Measurements from ENCODE around the gene L3HYPDH. TPM values are rescaled to one million over a fixed set of nuclear protein-coding genes. Genes with fewer than 3 reads are reported as not detected.

Gene L3HYPDH
- total and polyA plus RNA-seq, 2 donors (not counting 3 experiments of a cell fraction or from before 2014, with no cell fraction given) = 26.2 to 30.2 TPM

GRCh38 chr14:59484639-59485175 lies 499 bp upstream of the L3HYPDH start:
- Histone ChIP-seq H4K20me1 (replicated peaks; ENCODE audit: control insufficient read depth, extremely low read depth, insufficient read depth, low read length) (no peaks in the 10 kb centered on the region), H3K9ac (replicated peaks; ENCODE audit: extremely low read depth, insufficient read depth, low read length) (peak overlapping the region; percentile 97), H3K27ac (ENCODE audit: insufficient read depth, low read depth, low read length) (peak overlapping the region; percentile 80), H3K4me1 (ENCODE audit: control insufficient read depth, extremely low read depth, insufficient read depth, low read length) (peaks cover 31% of the 10 kb centered on the region), H3K79me2 (ENCODE audit: control insufficient read depth, insufficient read depth, low read length) (peaks cover 60% of the 10 kb centered on the region), H3K9me3 (replicated peaks; ENCODE audit: control insufficient read depth, insufficient read depth, low read length) (no peaks in the 10 kb centered on the region), H3K4me3 (replicated peaks in 1 of 3; ENCODE audit: insufficient read depth in 1 of 3, low read depth in 1 of 3, low read length in 3 of 3) (peak overlapping the region; percentile 70 to 98 (median 96)), H2AFZ (ENCODE audit: low read depth, low read length) (peak overlapping the region; percentile 93), H3K4me2 (ENCODE audit: insufficient read depth, low read length) (peak overlapping the region; percentile 92), H3K9me1 (replicated peaks; ENCODE audit: control insufficient read depth, extremely low read depth, insufficient read depth, low read length) (no peaks in the 10 kb centered on the region), H3K27me3 (ENCODE audit: control insufficient read depth in 2 of 2, insufficient read depth in 2 of 2, low read length in 2 of 2) (no peaks in the 10 kb centered on the region), H3K36me3 (ENCODE audit: control insufficient read depth in 2 of 2, extremely low read depth in 1 of 2, insufficient read depth in 2 of 2, low read length in 2 of 2) (peaks cover 3% of the 10 kb centered on the region in 2 experiments)
- intact Hi-C loops (cut with micrococcal nuclease) (loop anchor here (1.0 to 5.0 kb wide), 7 partner anchors 207 to 1057 kb away; partner anchors contain the start of genes KIAA0586, PCNX4, PPM1A and TIMM9), dilution Hi-C loops (cut with MboI; ENCODE audit: extremely low pct_ligation_motif_present, low sequenced_read_pairs) (no loop called here)
- TSS peak; percentile 57 for BruUV-seq (replicated peaks)
- FAIRE-seq (no peak), DNase-seq (ENCODE audit: low read depth, low spot score) (no peak)
- ChIA-PET CTCF (interaction anchor here (0.7 to 2.5 kb wide), 10 partner anchors 11 to 413 kb away, joined by 3 to 24 read pairs (median 6); partner anchors contain the start of gene CCDC175), POLR2A (interaction anchor here (1.1 kb wide), 1 partner anchor 297 kb away, joined by 7 read pairs; the partner anchor contains the start of gene DAAM1)
- TF ChIP-seq FOS (IDR thresholded peaks at IDR 0.05; ENCODE audit: borderline replicate concordance, insufficient read depth, low read length) (no peak), MAX (IDR thresholded peaks at IDR 0.05; ENCODE audit: insufficient read depth, insufficient read length) (no peak), JUN (IDR thresholded peaks at IDR 0.05; ENCODE audit: borderline replicate concordance, insufficient read depth, insufficient read length, low read depth) (no peak), EZH2 (IDR thresholded peaks at IDR 0.05; ENCODE audit: borderline replicate concordance, low read depth, low read length, severe bottlenecking) (no peak), POLR2AphosphoS5 (IDR thresholded peaks at IDR 0.05; ENCODE audit: insufficient read depth, low read depth, low read length) (no peak), POLR2A (IDR thresholded peaks at IDR 0.05; ENCODE audit: low read depth, low read length) (no peak), CTCF (IDR thresholded peaks at IDR 0.05; ENCODE audit: extremely low read depth in 1 of 2, insufficient read depth in 1 of 2, low read depth in 1 of 2, low read length in 2 of 2) (no peak), MYC (IDR thresholded peaks at IDR 0.05; ENCODE audit: low read depth, low read length) (no peak), GATA2 (IDR thresholded peaks at IDR 0.05; ENCODE audit: insufficient read depth, insufficient read length, low read depth, low read length) (no peak)

All from endothelial cell of umbilical vein (primary cell).